K562 (cell line): Measurements from ENCODE around the gene CHRM1. TPM values are rescaled to one million over a fixed set of nuclear protein-coding genes. Genes with fewer than 3 reads are reported as not detected.

Experiments
- ATF1 ChIP-seq, 2 experiments: fragments of 450-650 bp in 1 of 2; IDR thresholded peaks; 2 replicates each; pipeline ENCODE4 v1.6.1; 2016; ENCODE audit warnings: missing compliant biosample characterization in 1 of 2, missing genetic modification characterization in 1 of 2
- EGR1 ChIP-seq: fragments of 450-650 bp; conservative IDR thresholded peaks from 2 replicates; pipeline ENCODE4 v1.6.1; 2017; ENCODE audit warnings: mild to moderate bottlenecking
- ESRRA ChIP-seq: fragments of 450-650 bp; IDR thresholded peaks from 2 replicates; pipeline ENCODE4 v1.6.1; 2014; ENCODE audit warnings: low read depth, mild to moderate bottlenecking, moderate library complexity, borderline replicate concordance
- MAZ ChIP-seq, 2 experiments: fragments of 450-650 bp in 1 of 2; sonication (generic) in 1 of 2; formaldehyde crosslinking; IDR thresholded peaks in 1 of 2; conservative IDR thresholded peaks in 1 of 2; 2 replicates each; pipeline versions ENCODE4 v1.4.0 to v1.5.0; 2020; ENCODE audit warnings: mild to moderate bottlenecking in 1 of 2, missing genetic modification reagents in 1 of 2
- MTA3 ChIP-seq: fragments of 450-650 bp; formaldehyde crosslinking; IDR thresholded peaks from 2 replicates; pipeline ENCODE4 v1.6.1; 2017; ENCODE audit warnings: mild to moderate bottlenecking, borderline replicate concordance
- PHF8 ChIP-seq: fragments of 200-600 bp; sonication (generic); IDR thresholded peaks from 2 replicates; pipeline ENCODE4 v1.6.1; 2012; ENCODE audit warnings: mixed run types, mild to moderate bottlenecking, inconsistent platforms, low read length, moderate library complexity, borderline replicate concordance
- RB1 ChIP-seq: fragments of 450-650 bp; IDR thresholded peaks from 2 replicates; pipeline ENCODE4 v1.6.1; 2017; ENCODE audit warnings: low read depth, mild to moderate bottlenecking
- SREBF2 ChIP-seq: sonication (generic); formaldehyde crosslinking; IDR thresholded peaks from 2 replicates; pipeline ENCODE4 v1.4.0; 2020; ENCODE audit warnings: mild to moderate bottlenecking, missing genetic modification reagents
- SRSF7 ChIP-seq: fragments of 200-400 bp; formaldehyde crosslinking; optimal IDR thresholded peaks from 2 replicates; pipeline ENCODE3; 2017; ENCODE audit warnings: mild to moderate bottlenecking, low read depth, low read length
- ZFX ChIP-seq: sonication (generic); formaldehyde crosslinking; IDR thresholded peaks from 2 replicates; pipeline ENCODE4 v1.8.0; 2022; ENCODE audit warnings: mild to moderate bottlenecking, missing genetic modification reagents, moderate library complexity
- ZKSCAN3 ChIP-seq: fragments of 250-450 bp; sonication (Bioruptor Pico); IDR thresholded peaks from 2 replicates; pipeline ENCODE4 v1.4.0; 2020
- polyA plus RNA-seq, 8 experiments: library from polyadenylated mRNA; depleted of rRNA in 4 of 8; stranded (reverse) in 5 of 8; unstranded in 3 of 8; fragments of >200 nt; fragmentation: Nextera tagmentation in 2 of 8; fragmentation: Illumina TruSeq in 1 of 8; extraction: Ambion mirVana in 2 of 8; extraction: Trizol in 1 of 8; gene quantifications; 2 replicates each; pipeline versions ENCODE4 v1.2.1 to v1.2.3, GENCODE V29; 2011 to 2014; ENCODE audit warnings: inconsistent platforms in 1 of 8, missing spikeins in 1 of 8
- total RNA-seq, 7 experiments: library from RNA; depleted of rRNA in 6 of 7; stranded (reverse); fragments of >200 nt in 6 of 7; fragmentation: Illumina TruSeq in 2 of 7; extraction: Trizol in 2 of 7; gene quantifications; 2 replicates each; pipeline versions ENCODE4 v1.2.1 to v1.2.3, GENCODE V29; 2011 to 2021; ENCODE audit warnings: low replicate concordance in 1 of 7
- TF ChIP-seq, protein P1 (sequence below): fragments of 450-650 bp; IDR thresholded peaks from 2 replicates; pipeline ENCODE4 v1.6.1; 2016; ENCODE audit warnings: low read depth
- TF ChIP-seq, protein P2 (sequence below): sonication (generic); formaldehyde crosslinking; IDR thresholded peaks from 2 replicates; pipeline ENCODE4 v1.9.0; 2022; ENCODE audit warnings: mild to moderate bottlenecking, missing genetic modification reagents
- TF ChIP-seq, protein P3 (sequence below): sonication (generic); formaldehyde crosslinking; IDR thresholded peaks from 2 replicates; pipeline ENCODE4 v1.8.0; 2022; ENCODE audit warnings: missing genetic modification reagents, mild to moderate bottlenecking, borderline replicate concordance
- TF ChIP-seq, protein P4 (sequence below): sonication (generic); formaldehyde crosslinking; IDR thresholded peaks from 2 replicates; pipeline ENCODE4 v1.8.0; 2022; ENCODE audit warnings: missing genetic modification reagents, mild to moderate bottlenecking, moderate library complexity, borderline replicate concordance

Gene CHRM1
- total and polyA plus RNA-seq, 9 of the 15 experiments (the other 6 are each of a cell fraction or from before 2014, with no cell fraction given): not detected

DNA sequence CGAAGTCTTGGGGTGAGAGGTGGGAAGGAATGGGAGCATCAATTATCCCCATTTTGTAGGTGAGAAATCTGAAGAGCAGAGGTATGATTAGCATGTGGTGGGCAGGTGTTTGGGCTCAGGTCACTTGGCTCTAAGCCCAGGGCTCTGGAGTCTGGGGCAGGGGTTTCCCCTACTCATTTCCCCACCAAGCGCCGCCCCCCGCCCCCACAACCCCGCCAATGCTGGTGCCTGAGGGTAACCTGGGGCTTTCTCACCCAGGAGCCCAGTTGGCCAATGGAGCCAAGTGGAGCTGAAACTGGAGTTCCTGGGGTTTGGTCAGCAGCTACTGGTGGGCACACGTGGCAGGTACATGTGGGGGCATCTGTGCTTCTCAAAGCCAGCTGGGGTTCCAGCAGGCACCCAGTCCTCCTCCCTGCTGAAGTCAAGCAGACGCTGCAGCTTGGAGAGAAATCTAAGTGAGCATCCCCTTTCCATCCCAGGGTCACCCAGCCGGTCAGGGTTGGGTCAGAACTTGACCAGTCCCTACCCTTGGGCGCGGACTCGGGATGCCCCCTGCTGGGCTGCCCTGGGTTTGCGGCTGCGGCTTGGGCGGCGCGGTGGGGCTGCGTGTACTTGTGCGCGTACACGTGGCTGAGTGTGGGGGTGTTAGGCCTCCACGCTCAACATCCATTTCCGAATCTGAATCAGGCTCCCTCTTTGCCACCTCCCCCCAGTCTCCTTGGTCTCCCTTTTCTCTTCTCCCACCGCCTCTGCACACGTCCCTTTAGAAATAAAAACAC lies 1.7 kb upstream of the CHRM1 start (continued):
- TF ChIP-seq, protein P1, sequence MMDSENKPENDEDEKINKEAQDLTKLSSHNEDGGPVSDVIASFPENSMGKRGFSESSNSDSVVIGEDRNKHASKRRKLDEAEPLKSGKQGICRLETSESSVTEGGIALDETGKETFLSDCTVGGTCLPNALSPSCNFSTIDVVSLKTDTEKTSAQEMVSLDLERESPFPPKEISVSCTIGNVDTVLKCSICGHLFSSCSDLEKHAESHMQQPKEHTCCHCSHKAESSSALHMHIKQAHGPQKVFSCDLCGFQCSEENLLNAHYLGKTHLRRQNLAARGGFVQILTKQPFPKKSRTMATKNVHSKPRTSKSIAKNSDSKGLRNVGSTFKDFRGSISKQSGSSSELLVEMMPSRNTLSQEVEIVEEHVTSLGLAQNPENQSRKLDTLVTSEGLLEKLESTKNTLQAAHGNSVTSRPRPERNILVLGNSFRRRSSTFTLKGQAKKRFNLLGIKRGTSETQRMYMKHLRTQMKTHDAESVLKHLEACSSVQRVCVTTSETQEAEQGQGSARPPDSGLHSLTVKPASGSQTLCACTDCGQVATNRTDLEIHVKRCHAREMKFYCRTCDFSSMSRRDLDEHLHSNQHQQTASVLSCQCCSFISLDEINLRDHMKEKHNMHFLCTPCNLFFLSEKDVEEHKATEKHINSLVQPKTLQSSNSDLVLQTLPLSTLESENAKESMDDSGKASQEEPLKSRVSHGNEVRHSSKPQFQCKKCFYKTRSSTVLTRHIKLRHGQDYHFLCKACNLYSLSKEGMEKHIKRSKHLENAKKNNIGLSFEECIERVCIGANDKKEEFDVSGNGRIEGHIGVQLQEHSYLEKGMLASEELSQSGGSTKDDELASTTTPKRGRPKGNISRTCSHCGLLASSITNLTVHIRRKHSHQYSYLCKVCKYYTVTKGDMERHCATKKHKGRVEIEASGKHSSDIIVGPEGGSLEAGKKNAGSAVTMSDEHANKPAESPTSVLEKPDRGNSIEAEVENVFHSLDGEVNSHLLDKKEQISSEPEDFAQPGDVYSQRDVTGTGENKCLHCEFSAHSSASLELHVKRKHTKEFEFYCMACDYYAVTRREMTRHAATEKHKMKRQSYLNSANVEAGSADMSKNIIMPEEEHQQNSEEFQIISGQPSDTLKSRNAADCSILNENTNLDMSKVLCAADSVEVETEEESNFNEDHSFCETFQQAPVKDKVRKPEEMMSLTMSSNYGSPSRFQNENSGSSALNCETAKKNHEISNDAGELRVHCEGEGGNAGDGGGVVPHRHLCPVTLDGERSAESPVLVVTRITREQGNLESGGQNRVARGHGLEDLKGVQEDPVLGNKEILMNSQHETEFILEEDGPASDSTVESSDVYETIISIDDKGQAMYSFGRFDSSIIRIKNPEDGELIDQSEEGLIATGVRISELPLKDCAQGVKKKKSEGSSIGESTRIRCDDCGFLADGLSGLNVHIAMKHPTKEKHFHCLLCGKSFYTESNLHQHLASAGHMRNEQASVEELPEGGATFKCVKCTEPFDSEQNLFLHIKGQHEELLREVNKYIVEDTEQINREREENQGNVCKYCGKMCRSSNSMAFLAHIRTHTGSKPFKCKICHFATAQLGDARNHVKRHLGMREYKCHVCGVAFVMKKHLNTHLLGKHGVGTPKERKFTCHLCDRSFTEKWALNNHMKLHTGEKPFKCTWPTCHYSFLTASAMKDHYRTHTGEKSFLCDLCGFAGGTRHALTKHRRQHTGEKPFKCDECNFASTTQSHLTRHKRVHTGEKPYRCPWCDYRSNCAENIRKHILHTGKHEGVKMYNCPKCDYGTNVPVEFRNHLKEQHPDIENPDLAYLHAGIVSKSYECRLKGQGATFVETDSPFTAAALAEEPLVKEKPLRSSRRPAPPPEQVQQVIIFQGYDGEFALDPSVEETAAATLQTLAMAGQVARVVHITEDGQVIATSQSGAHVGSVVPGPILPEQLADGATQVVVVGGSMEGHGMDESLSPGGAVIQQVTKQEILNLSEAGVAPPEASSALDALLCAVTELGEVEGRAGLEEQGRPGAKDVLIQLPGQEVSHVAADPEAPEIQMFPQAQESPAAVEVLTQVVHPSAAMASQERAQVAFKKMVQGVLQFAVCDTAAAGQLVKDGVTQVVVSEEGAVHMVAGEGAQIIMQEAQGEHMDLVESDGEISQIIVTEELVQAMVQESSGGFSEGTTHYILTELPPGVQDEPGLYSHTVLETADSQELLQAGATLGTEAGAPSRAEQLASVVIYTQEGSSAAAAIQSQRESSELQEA: no peak
- TF ChIP-seq, protein P2, sequence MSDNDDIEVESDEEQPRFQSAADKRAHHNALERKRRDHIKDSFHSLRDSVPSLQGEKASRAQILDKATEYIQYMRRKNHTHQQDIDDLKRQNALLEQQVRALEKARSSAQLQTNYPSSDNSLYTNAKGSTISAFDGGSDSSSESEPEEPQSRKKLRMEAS (CRISPR knock-in tag): peak; percentile 89
- no peak for TF ChIP-seq SREBF2 (CRISPR knock-in tag)
- TF ChIP-seq PHF8: no peak
- TF ChIP-seq EGR1: peak; percentile 34
- 0 out of 2 replicates have a peak, but pooled peaks have one; percentile 56 for TF ChIP-seq ESRRA
- TF ChIP-seq, protein P3, sequence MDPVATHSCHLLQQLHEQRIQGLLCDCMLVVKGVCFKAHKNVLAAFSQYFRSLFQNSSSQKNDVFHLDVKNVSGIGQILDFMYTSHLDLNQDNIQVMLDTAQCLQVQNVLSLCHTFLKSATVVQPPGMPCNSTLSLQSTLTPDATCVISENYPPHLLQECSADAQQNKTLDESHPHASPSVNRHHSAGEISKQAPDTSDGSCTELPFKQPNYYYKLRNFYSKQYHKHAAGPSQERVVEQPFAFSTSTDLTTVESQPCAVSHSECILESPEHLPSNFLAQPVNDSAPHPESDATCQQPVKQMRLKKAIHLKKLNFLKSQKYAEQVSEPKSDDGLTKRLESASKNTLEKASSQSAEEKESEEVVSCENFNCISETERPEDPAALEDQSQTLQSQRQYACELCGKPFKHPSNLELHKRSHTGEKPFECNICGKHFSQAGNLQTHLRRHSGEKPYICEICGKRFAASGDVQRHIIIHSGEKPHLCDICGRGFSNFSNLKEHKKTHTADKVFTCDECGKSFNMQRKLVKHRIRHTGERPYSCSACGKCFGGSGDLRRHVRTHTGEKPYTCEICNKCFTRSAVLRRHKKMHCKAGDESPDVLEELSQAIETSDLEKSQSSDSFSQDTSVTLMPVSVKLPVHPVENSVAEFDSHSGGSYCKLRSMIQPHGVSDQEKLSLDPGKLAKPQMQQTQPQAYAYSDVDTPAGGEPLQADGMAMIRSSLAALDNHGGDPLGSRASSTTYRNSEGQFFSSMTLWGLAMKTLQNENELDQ: no peak
- no peak for TF ChIP-seq ZKSCAN3 (CRISPR knock-in tag)
- TF ChIP-seq SRSF7: no peak
- no peak for TF ChIP-seq ATF1 (CRISPR knock-in tag; IDR thresholded peaks at IDR 0.05)
- no peak for TF ChIP-seq ATF1 (tag; IDR thresholded peaks at IDR 0.05)
- TF ChIP-seq MTA3: 0 out of 2 replicates have a peak, but pooled peaks have one; percentile 36
- TF ChIP-seq RB1: 0 out of 2 replicates have a peak, but pooled peaks have one; percentile 43
- TF ChIP-seq, protein P4, sequence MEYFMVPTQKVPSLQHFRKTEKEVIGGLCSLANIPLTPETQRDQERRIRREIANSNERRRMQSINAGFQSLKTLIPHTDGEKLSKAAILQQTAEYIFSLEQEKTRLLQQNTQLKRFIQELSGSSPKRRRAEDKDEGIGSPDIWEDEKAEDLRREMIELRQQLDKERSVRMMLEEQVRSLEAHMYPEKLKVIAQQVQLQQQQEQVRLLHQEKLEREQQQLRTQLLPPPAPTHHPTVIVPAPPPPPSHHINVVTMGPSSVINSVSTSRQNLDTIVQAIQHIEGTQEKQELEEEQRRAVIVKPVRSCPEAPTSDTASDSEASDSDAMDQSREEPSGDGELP: peak; percentile 50; the same call in 1 of the 2 replicates
- 0 out of 4 replicates have a peak, but pooled peaks of 1 of the 2 experiments have one; percentile 34 for TF ChIP-seq MAZ (CRISPR knock-in tag; conservative IDR thresholded peaks at IDR 0.05 in 1 of 2, IDR thresholded peaks at IDR 0.05 in 1 of 2)
- peak; percentile 29; the same call in 1 of the 2 replicates for TF ChIP-seq ZFX (CRISPR knock-in tag)
